Smooth muscle cell (in vitro differentiated cells): ENCODE results near the gene AFAP1L2. TPM values are rescaled to one million over a fixed set of nuclear protein-coding genes. Genes with fewer than 3 reads are reported as not detected.
A peak's percentile ranks its signal among the peaks of the same experiment; 100 is the strongest.

Experiments used
- DNase-seq: peaks from one replicate; lab custom pipeline; 2025; ENCODE audit not compliant: unreplicated experiment; lab: John Stamatoyannopoulos, UW
- H2AFZ ChIP-seq: fragments of 200-600 bp; sonication (generic); 2 replicates; pipeline ENCODE4 v1.6.0; 2016; ENCODE audit warnings: antibody characterized with exemption, low read depth, mild to moderate bottlenecking
- H3F3A ChIP-seq: fragments of 200-600 bp; sonication (generic); 2 replicates; pipeline ENCODE4 v1.6.0; 2017; ENCODE audit warnings: antibody characterized with exemption, low read depth
- H3K27ac ChIP-seq: fragments of 200-600 bp; sonication (generic); 2 replicates; pipeline ENCODE4 v1.5.1; 2016; ENCODE audit warnings: low read depth, mild to moderate bottlenecking
- H3K27me3 ChIP-seq: fragments of 200-600 bp; sonication (generic); 2 replicates; pipeline ENCODE4 v1.6.1; 2016; ENCODE audit warnings: low read depth, mild to moderate bottlenecking
- H3K36me3 ChIP-seq: fragments of 200-600 bp; sonication (generic); 2 replicates; pipeline ENCODE4 v1.5.1; 2016; ENCODE audit warnings: low read depth
- H3K4me1 ChIP-seq: fragments of 200-600 bp; sonication (generic); 2 replicates; pipeline ENCODE4 v1.5.1; 2016; ENCODE audit warnings: low read depth
- H3K4me2 ChIP-seq: fragments of 200-600 bp; sonication (generic); 2 replicates; pipeline ENCODE4 v1.6.0; 2016; ENCODE audit warnings: mild to moderate bottlenecking
- H3K4me3 ChIP-seq: fragments of 200-600 bp; sonication (generic); 2 replicates; pipeline ENCODE4 v1.5.1; 2016; ENCODE audit warnings: mild to moderate bottlenecking
- H3K79me2 ChIP-seq: fragments of 200-600 bp; sonication (generic); 2 replicates; pipeline ENCODE4 v1.6.0; 2016; ENCODE audit warnings: low read depth, mild to moderate bottlenecking
- H3K9ac ChIP-seq: fragments of 200-600 bp; sonication (generic); 2 replicates; pipeline ENCODE4 v1.6.0; 2016; ENCODE audit warnings: low read depth
- H3K9me3 ChIP-seq: fragments of 200-600 bp; sonication (generic); replicated peaks from 2 replicates; pipeline ENCODE4 v1.5.1; 2016; ENCODE audit warnings: low read depth
- H4K20me1 ChIP-seq: fragments of 200-600 bp; sonication (generic); 2 replicates; pipeline ENCODE4 v1.6.0; 2016; ENCODE audit warnings: low read depth
- CTCF ChIP-seq: fragments of 200-600 bp; sonication (generic); IDR thresholded peaks from 2 replicates; pipeline ENCODE4 v1.5.1; 2017; ENCODE audit warnings: borderline replicate concordance, mild to moderate bottlenecking, antibody characterized with exemption; ENCODE audit not compliant: insufficient read depth, poor library complexity, severe bottlenecking
- WGBS: methylation state at CpG from one replicate; pipeline ENCODE4 v1.1.7; 2016; ENCODE audit warnings: low lambda C conversion rate; 5-methylcytosine and 5-hydroxymethylcytosine counted together
- polyA plus RNA-seq: library from polyadenylated mRNA; unstranded; fragments of >200 nt; fragmentation: Nextera tagmentation; extraction: Ambion mirVana; gene quantifications from 2 replicates; pipeline ENCODE4 v1.2.1, GENCODE V29; 2016
- total RNA-seq: library from RNA; depleted of rRNA; stranded (reverse); fragments of >200 nt; gene quantifications from 2 replicates; pipeline ENCODE4 v1.2.3, GENCODE V29; 2014

Gene AFAP1L2
- total RNA-seq (36.7 and 47.2 TPM in 2 replicates), polyA plus RNA-seq (35.4 and 43.3 TPM in 2 replicates)

- peak within 1 kb of the TSS; percentile 93 for H3K4me2 ChIP-seq
- TF ChIP-seq CTCF: no peak
- peaks cover 23% of the 10 kb centered on the region for H3K4me1 ChIP-seq
- H3F3A ChIP-seq: peaks cover 22% of the 10 kb centered on the region
- H2AFZ ChIP-seq: peak within 1 kb of the TSS; percentile 87
- 2% methylated on average over 49 of the region's 88 CpGs for WGBS
- peaks cover 5% of the 10 kb centered on the region for H4K20me1 ChIP-seq
- H3K9ac ChIP-seq: peak within 1 kb of the TSS; percentile 86
- H3K9me3 ChIP-seq: no peaks in the 10 kb centered on the region
- H3K79me2 ChIP-seq: peaks cover 11% of the 10 kb centered on the region
- H3K4me3 ChIP-seq: peak within 1 kb of the TSS; percentile 62
- H3K27ac ChIP-seq: peak within 1 kb of the TSS; percentile 83
- DNase-seq: no peak
- H3K27me3 ChIP-seq: no peaks in the 10 kb centered on the region
- no peaks in the 10 kb centered on the region for H3K36me3 ChIP-seq
Measured at GRCh38 chr10:114404171-114405010, at the start of gene AFAP1L2. TSS of gene AFAP1L2 (minus strand) at chr10:114404502. CDS start at chr10:114404455, 47 bp downstream.

GRCh38 chr10:114453576-114453975 is 49.3 kb upstream of the AFAP1L2 start:
- Histone ChIP-seq H3K9me3 (no peaks in the 10 kb centered on the region), H4K20me1 (no peaks in the 10 kb centered on the region), H2AFZ (no peak overlapping the region), H3K4me3 (no peak overlapping the region), H3K27me3 (no peaks in the 10 kb centered on the region), H3F3A (no peaks in the 10 kb centered on the region), H3K4me2 (no peak overlapping the region), H3K9ac (no peak overlapping the region), H3K27ac (no peak overlapping the region), H3K79me2 (no peaks in the 10 kb centered on the region), H3K4me1 (no peaks in the 10 kb centered on the region), H3K36me3 (no peaks in the 10 kb centered on the region)
- DNase-seq: no peak
- no peak for TF ChIP-seq CTCF
- 79% methylated on average over 9 of the region's 9 CpGs for whole genome bisulfite sequencing

- Histone ChIP-seq H4K20me1 (no peaks in the 10 kb centered on the region), H2AFZ (no peak overlapping the region), H3K36me3 (no peaks in the 10 kb centered on the region), H3K4me1 (no peaks in the 10 kb centered on the region), H3F3A (no peaks in the 10 kb centered on the region), H3K4me2 (no peak overlapping the region), H3K9me3 (no peaks in the 10 kb centered on the region), H3K27me3 (no peaks in the 10 kb centered on the region), H3K79me2 (no peaks in the 10 kb centered on the region), H3K4me3 (no peak overlapping the region), H3K9ac (no peak overlapping the region), H3K27ac (no peak overlapping the region)
- no peak for TF ChIP-seq CTCF
- WGBS: 93% methylated on average over 2 of the region's 2 CpGs
- DNase-seq: no peak
Measured at GRCh38 chr10:114448897-114449296, 44.6 kb upstream of the AFAP1L2 start.
